Measurements from ENCODE around the gene HBM.
"Not testable (repeated sequence)": the region's sequence is repeated elsewhere in the genome, so short reads cannot be mapped to it uniquely, and the experiment has no call there.

The HBM gene

GRCh38 chr16:188674-189073, 22.9 kb downstream of the HBM start:
- peak in 1 of 2 donors; percentile 33 for DNase-seq

DNA sequence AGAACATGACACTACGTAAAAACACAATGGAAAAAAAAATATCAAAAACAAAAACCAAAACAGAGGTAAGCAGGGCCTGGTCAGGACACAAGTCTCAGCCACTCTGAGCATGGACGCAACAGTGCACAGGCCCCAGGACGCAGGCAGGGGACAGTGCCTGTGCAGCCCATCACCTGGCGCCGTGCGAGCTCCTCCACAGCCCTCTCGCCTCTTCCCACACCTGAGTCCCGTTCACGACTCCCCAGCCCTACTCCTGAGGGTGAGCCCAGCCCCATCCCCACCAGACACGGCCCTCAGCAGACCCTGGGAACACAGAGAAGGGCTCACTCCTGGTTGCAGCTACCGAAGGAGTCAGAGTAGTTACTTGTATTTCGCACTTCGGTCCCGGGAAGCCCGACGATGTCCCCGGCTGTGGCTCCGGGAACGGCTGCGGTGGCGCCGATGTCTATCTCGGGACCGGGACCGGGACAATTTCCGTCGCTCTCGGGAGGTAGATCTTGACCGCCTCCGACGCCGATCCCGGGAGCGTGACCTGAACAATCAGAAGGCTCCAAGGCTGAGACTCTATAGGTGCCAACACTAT, 23.9 kb downstream of the HBM start:
- DNase-seq, result no peak

GRCh38 chr16:191831-192230, 26.1 kb downstream of the HBM start:
- no peak for DNase-seq

GRCh38 chr16:192686-193085, 26.9 kb downstream of the HBM start:
- no peak for DNase-seq

GRCh38 chr16:193441-193840, 27.7 kb downstream of the HBM start:
- no peak for DNase-seq

- no peak for DNase-seq
Measured at GRCh38 chr16:194516-194915, 28.7 kb downstream of the HBM start.

DNA sequence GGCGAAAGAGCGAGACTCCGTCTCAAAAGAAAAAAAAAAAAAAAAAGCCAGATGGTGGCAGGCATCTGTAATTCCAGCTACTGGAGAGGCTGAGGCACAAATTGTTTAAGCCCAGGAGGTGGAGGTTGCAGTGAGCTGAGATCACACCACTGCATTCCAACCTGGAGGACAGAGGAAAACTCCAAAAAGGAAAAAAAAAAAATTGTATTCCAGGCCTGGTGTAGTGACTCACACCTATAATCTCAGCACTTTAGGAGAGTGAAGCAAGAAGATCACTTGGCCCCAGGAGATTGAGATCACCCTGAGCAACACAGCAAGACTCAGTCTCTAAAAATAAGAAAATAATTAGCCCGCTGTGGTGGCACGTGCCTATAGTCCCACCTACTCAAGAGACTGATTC, 34.6 kb downstream of the HBM start:
- no peak for DNase-seq

DNA sequence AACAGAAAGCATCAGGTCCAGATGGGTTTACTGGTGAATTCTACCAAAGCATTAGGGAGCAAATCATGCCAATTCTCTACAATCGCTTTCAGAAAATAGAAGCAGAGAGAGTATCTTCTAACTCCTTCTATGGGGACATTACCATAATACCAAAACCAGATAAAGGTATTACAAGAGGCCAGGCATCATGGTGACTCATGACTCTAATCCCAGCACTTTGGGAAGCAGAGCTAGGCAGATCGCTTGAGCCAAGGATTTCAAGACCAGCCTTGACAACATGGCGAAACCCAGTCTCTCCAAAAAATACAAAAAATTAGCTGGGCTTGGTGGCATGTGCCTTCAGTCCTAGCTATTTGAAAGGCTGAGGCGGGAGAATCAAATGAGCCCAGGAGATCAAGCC, 37.5 kb downstream of the HBM start:
- DNase-seq, result no peak

DNA sequence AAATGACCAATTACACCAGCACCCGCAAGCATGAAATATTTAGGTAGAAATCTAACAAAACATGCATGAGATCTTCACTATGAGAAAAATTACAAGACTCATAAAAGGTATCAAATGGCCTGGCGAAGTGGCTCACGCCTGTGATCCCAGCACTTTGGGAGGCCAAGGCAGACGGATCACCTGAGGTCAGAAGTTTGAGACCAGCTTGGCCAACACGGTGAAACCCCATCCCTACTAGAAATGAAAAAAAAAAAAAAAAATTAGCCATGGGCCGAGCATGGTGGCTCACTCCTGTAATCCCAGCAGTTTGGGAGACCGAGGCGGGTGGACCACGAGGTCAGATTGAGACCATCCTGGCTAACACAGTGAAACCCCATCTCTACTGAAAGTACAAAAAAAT, 38.3 kb downstream of the HBM start:
- DNase-seq, result not testable (repeated sequence)

DNA sequence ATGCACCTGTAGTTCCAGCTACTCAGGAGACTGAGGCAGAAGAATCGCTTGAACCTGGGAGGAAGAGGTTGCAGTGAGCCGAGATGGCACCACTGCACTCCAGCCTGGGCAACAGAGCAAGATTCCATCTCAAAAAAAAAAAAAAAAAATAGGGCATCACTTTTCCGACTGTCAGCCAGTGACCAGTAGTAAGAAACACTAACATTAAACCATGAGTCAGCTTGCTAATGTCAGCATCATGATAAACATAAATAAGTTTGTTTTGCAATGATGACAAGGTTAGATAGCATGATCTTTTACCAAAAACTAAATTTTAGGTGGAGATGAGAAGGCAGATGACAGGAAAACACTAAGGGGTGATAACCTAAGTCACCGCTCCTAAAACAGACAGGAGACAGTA, 43.6 kb downstream of the HBM start:
- not testable (repeated sequence) for DNase-seq

GRCh38 chr16:211631-212180, 45.9 kb downstream of the HBM start:
- not testable (repeated sequence) for DNase-seq

DNA sequence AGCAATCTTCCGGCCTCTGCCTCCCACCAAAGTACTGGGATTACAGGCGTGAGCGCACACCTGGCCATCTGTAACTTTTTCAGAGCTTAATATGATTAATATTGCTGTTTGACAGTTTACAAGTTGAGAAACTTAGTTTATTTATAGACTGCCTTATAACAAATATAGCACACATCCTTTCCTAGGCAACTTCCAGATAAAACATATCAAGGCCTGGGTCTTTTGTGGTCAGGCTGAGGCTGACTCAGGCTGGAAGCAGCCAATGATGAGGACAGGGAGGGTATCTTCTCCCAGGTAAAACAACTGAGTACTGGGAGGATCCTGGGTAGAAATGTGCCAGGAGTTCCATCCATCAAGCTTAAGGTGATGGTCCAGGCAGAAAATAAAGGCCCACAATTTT, 47.2 kb downstream of the HBM start:
- no peak for DNase-seq

Data from CD4-positive, alpha-beta T cell treated with Interleukin-4 for 1 hour (primary cell).